Endothelial cell of umbilical vein (primary cell): ENCODE data around the gene MTARC1. TPM values are rescaled to one million over a fixed set of nuclear protein-coding genes. Genes with fewer than 3 reads are reported as not detected.

Experiments
- BruUV-seq: library from RNA; stranded (reverse); fragments of 400-500 nt; replicated peaks from 2 replicates; lab custom pipeline; 2021; lab: Mats Ljungman, UMichigan
- CTCF ChIA-PET: fragments of 300-600, 350-600 bp; sonication (Branson Sonifier 250); formaldehyde crosslinking; loops from one replicate; lab custom pipeline; 2021; ENCODE audit warnings: antibody characterized with exemption, inconsistent platforms; lab: Charles Lee
- POLR2A ChIA-PET: fragments of 300-600, 350-600 bp; sonication (Branson Sonifier 250); formaldehyde crosslinking; loops from one replicate; lab custom pipeline; 2021; ENCODE audit warnings: antibody characterized with exemption, inconsistent platforms; lab: Charles Lee
- DNase-seq: peaks from one replicate; pipeline ENCODE4 v3.0.0-alpha.2; 2011; ENCODE audit warnings: low read depth, low spot score
- FAIRE-seq: peaks from 2 replicates; lab custom pipeline; 2011; peaks lifted over from hg19 to GRCh38; lab: Jason Lieb, UNC
- H2AFZ ChIP-seq: 2 replicates; pipeline ENCODE4 v1.6.0; 2012; ENCODE audit warnings: low read depth, low read length, control low read depth, inconsistent platforms
- H3K27ac ChIP-seq: 2 replicates; pipeline ENCODE4 v1.5.1; 2011; ENCODE audit warnings: low read depth, mild to moderate bottlenecking, control low read depth, low read length, moderate library complexity; ENCODE audit not compliant: insufficient read depth
- H3K27me3 ChIP-seq, 2 experiments: 2 replicates each; pipeline versions ENCODE4 v1.6.0 to v1.6.1; 2011; ENCODE audit warnings: low read length in 2 of 2, mixed read lengths in 1 of 2; ENCODE audit not compliant: control insufficient read depth in 2 of 2, insufficient read depth in 2 of 2
- H3K36me3 ChIP-seq, 2 experiments: 2 replicates in 1 of 2; 3 replicates in 1 of 2; pipeline ENCODE4 v1.5.1; 2011; ENCODE audit warnings: low read length in 2 of 2, mild to moderate bottlenecking in 1 of 2, moderate library complexity in 1 of 2; ENCODE audit not compliant: control insufficient read depth in 2 of 2, insufficient read depth in 2 of 2; ENCODE audit errors: extremely low read depth in 1 of 2
- H3K4me1 ChIP-seq: 3 replicates; pipeline ENCODE4 v1.5.1; 2011; ENCODE audit warnings: mild to moderate bottlenecking, low read length; ENCODE audit not compliant: control insufficient read depth, insufficient read depth; ENCODE audit errors: extremely low read depth
- H3K4me2 ChIP-seq: 2 replicates; pipeline ENCODE4 v1.6.1; 2011; ENCODE audit warnings: low read length, control low read depth, mixed read lengths; ENCODE audit not compliant: insufficient read depth
- H3K4me3 ChIP-seq, 3 experiments: fragments of 200-600 bp in 1 of 3; sonication (generic), shearing (Covaris generic) in 1 of 3; replicated peaks in 1 of 3; 2 replicates each; pipeline ENCODE4 v1.5.1; 2011 to 2016; ENCODE audit warnings: control low read depth in 3 of 3, low read length in 3 of 3, mild to moderate bottlenecking in 2 of 3, inconsistent platforms in 1 of 3, low read depth in 1 of 3, moderate library complexity in 1 of 3; ENCODE audit not compliant: insufficient read depth in 1 of 3
- H3K79me2 ChIP-seq: 2 replicates; pipeline ENCODE4 v1.6.0; 2012; ENCODE audit warnings: low read length, inconsistent platforms; ENCODE audit not compliant: control insufficient read depth, insufficient read depth
- H3K9ac ChIP-seq: replicated peaks from 2 replicates; pipeline ENCODE3; 2011; ENCODE audit warnings: low read length, control low read depth; ENCODE audit not compliant: insufficient read depth; ENCODE audit errors: extremely low read depth
- H3K9me1 ChIP-seq: replicated peaks from 3 replicates; pipeline ENCODE4 v1.6.0; 2011; ENCODE audit warnings: mild to moderate bottlenecking, low read length; ENCODE audit not compliant: control insufficient read depth, insufficient read depth; ENCODE audit errors: extremely low read depth
- H3K9me3 ChIP-seq: replicated peaks from 2 replicates; pipeline ENCODE4 v1.5.1; 2012; ENCODE audit warnings: low read length, inconsistent platforms; ENCODE audit not compliant: control insufficient read depth, insufficient read depth
- H4K20me1 ChIP-seq: replicated peaks from 2 replicates; pipeline ENCODE3; 2011; ENCODE audit warnings: mild to moderate bottlenecking, low read length; ENCODE audit not compliant: control insufficient read depth, insufficient read depth; ENCODE audit errors: extremely low read depth
- CTCF ChIP-seq, 2 donors: IDR thresholded peaks; 1 replicate in 1 of 2; 2 replicates in 1 of 2; pipeline ENCODE4 v1.5.1; 2011; ENCODE audit warnings: low read length in 2 of 2, mild to moderate bottlenecking in 2 of 2, moderate library complexity in 2 of 2, control low read depth in 1 of 2, inconsistent platforms in 1 of 2, low read depth in 1 of 2; ENCODE audit not compliant: insufficient read depth in 1 of 2; ENCODE audit errors: extremely low read depth in 1 of 2
- EZH2 ChIP-seq: IDR thresholded peaks from 2 replicates; pipeline ENCODE4 v1.6.1; 2012; ENCODE audit warnings: borderline replicate concordance, low read depth, mild to moderate bottlenecking, moderate library complexity, low read length, inconsistent platforms; ENCODE audit not compliant: severe bottlenecking
- FOS ChIP-seq: IDR thresholded peaks from 2 replicates; pipeline ENCODE4 v1.6.1; 2011; ENCODE audit warnings: mild to moderate bottlenecking, low read length, moderate library complexity, borderline replicate concordance; ENCODE audit not compliant: insufficient read depth
- GATA2 ChIP-seq: IDR thresholded peaks from 2 replicates; pipeline ENCODE4 v1.7.0; 2011; ENCODE audit warnings: low read depth, mild to moderate bottlenecking, moderate library complexity, mixed read lengths, low read length; ENCODE audit not compliant: insufficient read length, insufficient read depth
- JUN ChIP-seq: IDR thresholded peaks from 2 replicates; pipeline ENCODE4 v1.6.1; 2011; ENCODE audit warnings: borderline replicate concordance, low read depth; ENCODE audit not compliant: insufficient read length, insufficient read depth
- MAX ChIP-seq: IDR thresholded peaks from 2 replicates; pipeline ENCODE4 v1.6.1; 2011; ENCODE audit not compliant: insufficient read depth, insufficient read length
- MYC ChIP-seq: IDR thresholded peaks from one replicate; pipeline ENCODE4 v1.6.1; 2011; ENCODE audit warnings: mild to moderate bottlenecking, low read depth, low read length
- POLR2A ChIP-seq: IDR thresholded peaks from 2 replicates; pipeline ENCODE4 v1.6.1; 2012; ENCODE audit warnings: low read depth, mild to moderate bottlenecking, control low read depth, low read length
- POLR2AphosphoS5 ChIP-seq: IDR thresholded peaks from 2 replicates; pipeline ENCODE4 v1.6.1; 2012; ENCODE audit warnings: low read depth, mild to moderate bottlenecking, control low read depth, low read length, moderate library complexity; ENCODE audit not compliant: insufficient read depth
- dilution Hi-C: fragments of 300-500 bp; cut with MboI; formaldehyde crosslinking; loops from one replicate; pipeline ENCODE4 v1.15.0; 2019; ENCODE audit warnings: low sequenced_read_pairs; ENCODE audit not compliant: extremely low pct_ligation_motif_present
- intact Hi-C: fragments of 100-400 bp; cut with micrococcal nuclease; formaldehyde crosslinking; loops from one replicate; pipeline ENCODE4 v1.10.0; 2022
- polyA plus RNA-seq, 4 experiments: library from polyadenylated mRNA; depleted of rRNA in 3 of 4; stranded (reverse) in 3 of 4; unstranded in 1 of 4; fragments of >200 nt; gene quantifications; 2 replicates each; pipeline versions ENCODE4 v1.2.1 to v1.2.3, GENCODE V29; 2011 to 2012; ENCODE audit warnings: missing spikeins in 1 of 4
- total RNA-seq: library from RNA; stranded (reverse); gene quantifications from 2 replicates; pipeline ENCODE4 v1.2.3, GENCODE V29; 2021

The MTARC1 gene
- total and polyA plus RNA-seq, 2 donors (not counting 3 experiments of a cell fraction or from before 2014, with no cell fraction given) = 0.43 to 3.5 TPM

- H3K27me3 ChIP-seq = peaks cover 6 to 11% of the 10 kb centered on the region in 2 experiments
- no peak overlapping the region for H3K27ac ChIP-seq
- TF ChIP-seq MAX (no peak), EZH2 (no peak), GATA2 (no peak), JUN (no peak), POLR2A (no peak), POLR2AphosphoS5 (no peak), FOS (no peak), MYC (no peak), CTCF (IDR thresholded peaks at IDR 0.05; ENCODE audit: extremely low read depth in 1 of 2, insufficient read depth in 1 of 2, low read depth in 1 of 2, low read length in 2 of 2) (no peak)
- intact Hi-C loops (no loop called here), dilution Hi-C loops (no loop called here)
- H3K4me1 ChIP-seq = peaks cover 8% of the 10 kb centered on the region
- H3K79me2 ChIP-seq = no peaks in the 10 kb centered on the region
- BruUV-seq = no TSS peak
- CTCF ChIA-PET = interaction anchor here (1.0 to 2.0 kb wide), 8 partner anchors 17 to 1647 kb away, joined by 3 to 10 read pairs (median 4); no protein-coding TSS in a partner anchor
- no peak overlapping the region for H3K9ac ChIP-seq
- H4K20me1 ChIP-seq = no peaks in the 10 kb centered on the region
- POLR2A ChIA-PET = no interaction called here
- H3K36me3 ChIP-seq = no peaks in the 10 kb centered on the region
- no peak for DNase-seq
- H2AFZ ChIP-seq = no peak overlapping the region
- no peaks in the 10 kb centered on the region for H3K9me3 ChIP-seq
- H3K4me2 ChIP-seq = no peak overlapping the region
- H3K4me3 ChIP-seq = no peak overlapping the region
- no peak for FAIRE-seq
- H3K9me1 ChIP-seq = no peaks in the 10 kb centered on the region
These were observed 21.0 kb downstream of the MTARC1 start for GRCh38 chr1:220807726-220808125.
